HG02610 (cell line): Measurements from ENCODE around the gene LNPEP.
"Not testable (repeated sequence)": the region's sequence is repeated elsewhere in the genome, so short reads cannot be mapped to it uniquely, and the experiment has no call there.

Source experiments
- ATAC-seq: cut with Tn5 transposase; IDR thresholded peaks from one replicate; pipeline ENCODE4 v1.9.1; 2021; ENCODE audit warnings: mild to moderate bottlenecking, moderate library complexity; ENCODE audit not compliant: unreplicated experiment

Gene LNPEP

DNA sequence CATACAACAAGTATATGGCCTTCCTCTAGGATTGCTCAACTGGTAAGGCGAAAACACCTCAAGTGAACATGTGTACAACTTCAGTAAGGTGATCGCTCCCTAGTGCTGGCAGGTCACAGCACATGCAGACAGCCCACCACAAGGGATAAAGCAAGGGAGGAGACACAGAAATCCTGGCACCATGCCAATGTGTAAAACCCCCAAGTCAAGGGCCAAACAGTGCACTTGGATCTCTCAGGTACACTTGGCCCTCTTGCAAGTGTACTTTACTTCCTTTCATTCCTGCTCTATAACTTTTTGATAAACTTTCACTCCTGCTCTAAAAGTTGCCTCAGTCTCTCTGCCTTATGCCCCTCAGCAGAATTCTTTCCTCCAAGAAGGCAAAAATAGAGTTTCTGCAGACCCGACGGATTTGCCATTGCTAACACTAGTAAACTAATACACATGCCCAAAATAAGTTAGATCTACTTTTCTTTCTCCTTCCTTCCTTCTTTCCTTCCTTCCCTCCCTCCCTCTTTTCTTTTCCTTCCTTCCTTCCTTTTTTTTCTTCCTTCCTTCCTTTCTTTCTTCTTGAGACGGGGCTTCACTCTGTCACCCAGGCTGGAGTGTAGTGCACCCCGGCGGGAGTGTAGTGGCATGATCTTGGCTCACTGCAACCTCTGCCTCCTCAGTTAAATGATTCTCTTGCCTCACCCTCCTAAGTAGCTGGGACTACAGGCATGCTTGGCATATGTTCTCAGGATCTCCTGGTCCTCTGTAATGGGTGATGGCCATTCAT is 6.8 kb upstream of the LNPEP start:
- no peak for ATAC-seq

DNA sequence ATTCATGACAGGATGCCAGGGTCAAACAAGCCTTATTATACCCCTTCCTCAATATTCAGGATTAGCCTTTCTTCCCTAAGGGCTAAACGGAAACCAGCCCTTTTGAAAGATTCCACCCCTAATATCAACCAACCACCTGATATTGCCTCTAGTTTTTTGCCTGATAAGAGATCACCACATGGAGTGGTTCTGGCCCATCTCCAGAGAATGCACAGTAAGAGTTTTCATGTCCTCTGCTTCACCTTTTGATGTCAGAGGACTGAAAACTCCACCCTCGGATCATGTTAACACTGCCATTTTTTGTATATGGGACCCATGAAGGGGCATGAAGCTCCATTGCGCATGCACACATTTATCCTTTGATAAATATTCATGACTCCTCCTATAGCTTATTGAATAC is 5.8 kb upstream of the LNPEP start:
- no peak for ATAC-seq

DNA sequence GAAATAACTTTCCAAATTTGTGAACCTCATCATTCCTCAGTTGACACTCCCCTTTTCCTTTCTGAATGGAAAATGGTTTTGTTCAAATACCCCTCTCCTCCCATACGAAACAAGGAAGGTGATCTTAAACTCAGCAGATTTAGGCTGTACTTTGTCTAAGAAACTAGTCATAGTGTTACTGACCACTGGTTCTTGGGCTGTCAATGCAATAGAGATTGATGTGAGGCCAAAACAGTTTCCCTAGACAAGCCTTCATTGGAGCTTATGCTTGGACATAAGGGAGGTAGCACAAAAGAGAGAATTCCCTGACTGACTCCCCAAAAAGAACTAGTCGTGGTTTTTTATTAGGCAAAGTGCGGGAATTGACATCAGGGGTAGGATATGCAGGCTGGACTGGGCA is 5.3 kb upstream of the LNPEP start:
- ATAC-seq: no peak

DNA sequence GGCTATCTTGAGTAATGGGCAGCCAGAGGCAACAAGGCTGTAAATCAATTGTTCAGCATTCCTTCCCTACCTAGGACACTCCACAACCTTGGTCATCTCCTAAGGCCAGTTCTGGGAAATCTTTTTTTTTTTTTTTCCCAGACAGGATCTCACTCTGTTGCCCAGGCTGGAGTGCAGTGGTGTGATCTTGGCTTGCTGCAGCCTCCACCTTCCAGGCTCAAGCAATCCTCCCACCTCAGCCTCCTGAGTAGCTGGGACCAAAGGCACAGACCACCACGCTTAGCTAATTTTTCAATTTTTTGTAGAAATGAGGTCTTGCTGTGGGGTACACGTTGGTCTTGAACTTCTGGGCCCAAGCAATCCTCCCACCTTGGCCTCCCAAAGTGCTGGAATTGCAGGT is 4.8 kb upstream of the LNPEP start:
- not testable (repeated sequence) for ATAC-seq

DNA sequence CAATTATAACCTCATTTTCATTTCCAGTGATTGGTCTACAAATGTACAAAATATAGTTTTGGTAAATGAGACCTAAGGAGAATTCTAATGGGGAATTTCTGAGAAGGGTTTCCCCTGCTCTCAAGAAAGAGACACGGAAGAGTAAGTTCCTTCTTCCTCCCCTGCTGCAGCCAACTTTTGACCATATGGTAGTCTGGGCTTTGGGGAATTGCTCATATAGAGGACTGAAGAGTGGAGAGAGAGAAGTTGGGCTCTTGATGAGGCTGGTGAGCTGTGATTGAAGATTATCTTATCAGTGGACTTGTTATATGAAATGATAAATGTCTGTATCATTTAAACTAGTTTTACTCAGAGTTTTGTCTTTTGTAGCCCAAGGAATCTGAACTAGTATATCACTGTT is 4.3 kb upstream of the LNPEP start:
- ATAC-seq: peak; percentile 21

DNA sequence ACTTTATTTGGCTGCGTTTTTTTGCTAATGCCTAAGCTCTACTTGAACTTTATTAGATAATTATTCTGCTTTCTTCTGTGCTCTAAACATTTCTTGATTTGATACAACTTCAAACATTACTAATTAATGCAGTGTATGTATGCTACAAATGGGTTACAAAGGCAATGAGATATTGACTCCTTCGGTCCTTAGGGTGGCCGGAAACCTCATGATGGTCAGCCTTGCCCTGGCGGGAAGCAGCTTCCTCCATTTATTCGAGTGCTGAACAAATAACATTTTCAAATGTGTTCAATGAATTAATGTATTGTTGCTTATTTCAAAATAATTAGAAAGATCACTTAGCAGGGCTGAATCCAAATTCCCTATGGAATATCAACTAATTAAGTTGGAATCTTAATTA is 3.9 kb upstream of the LNPEP start:
- ATAC-seq: no peak

DNA sequence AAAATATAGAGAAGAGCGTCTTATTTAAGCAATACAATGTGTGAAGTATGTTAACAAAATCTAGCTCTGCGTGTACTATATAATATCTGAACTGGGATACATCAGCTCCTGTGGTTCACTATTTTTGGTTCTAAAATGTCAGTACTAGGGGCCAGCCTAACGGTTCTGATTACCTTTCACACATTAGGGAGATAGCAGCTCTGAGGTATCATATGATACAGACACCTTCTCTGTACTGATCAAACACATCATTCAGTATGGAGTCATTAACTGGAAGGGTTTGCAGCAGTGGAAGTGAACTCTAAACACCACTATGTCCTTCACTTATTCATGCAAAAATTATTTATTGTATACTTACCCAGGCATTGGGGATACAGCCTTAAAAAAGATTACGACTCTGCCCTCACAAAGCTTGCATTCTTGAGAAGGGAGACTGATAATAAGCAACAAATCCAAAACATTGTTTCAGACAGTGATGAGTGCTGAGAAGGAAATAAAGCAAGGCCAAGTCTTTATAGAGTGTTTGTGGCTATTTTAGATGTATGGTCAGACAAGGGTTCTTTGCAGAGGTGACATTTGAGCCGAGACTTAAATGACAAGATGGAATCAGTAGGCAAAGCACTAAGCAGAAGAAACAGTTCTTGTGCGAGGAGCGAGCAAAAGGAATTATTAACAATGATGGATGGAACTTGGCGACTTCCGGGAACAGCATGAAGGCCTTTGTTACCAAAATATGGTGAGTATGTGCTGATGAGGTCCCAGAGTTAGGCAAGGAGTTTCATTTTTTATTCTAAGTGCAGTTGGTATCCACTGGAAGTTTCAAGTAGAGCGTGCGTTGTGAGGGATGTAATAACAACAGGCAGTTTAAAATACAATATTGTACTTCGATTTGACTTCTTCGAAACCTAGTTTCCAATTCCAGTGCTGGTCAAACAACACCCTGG is 1.8 kb upstream of the LNPEP start:
- no peak for ATAC-seq

DNA sequence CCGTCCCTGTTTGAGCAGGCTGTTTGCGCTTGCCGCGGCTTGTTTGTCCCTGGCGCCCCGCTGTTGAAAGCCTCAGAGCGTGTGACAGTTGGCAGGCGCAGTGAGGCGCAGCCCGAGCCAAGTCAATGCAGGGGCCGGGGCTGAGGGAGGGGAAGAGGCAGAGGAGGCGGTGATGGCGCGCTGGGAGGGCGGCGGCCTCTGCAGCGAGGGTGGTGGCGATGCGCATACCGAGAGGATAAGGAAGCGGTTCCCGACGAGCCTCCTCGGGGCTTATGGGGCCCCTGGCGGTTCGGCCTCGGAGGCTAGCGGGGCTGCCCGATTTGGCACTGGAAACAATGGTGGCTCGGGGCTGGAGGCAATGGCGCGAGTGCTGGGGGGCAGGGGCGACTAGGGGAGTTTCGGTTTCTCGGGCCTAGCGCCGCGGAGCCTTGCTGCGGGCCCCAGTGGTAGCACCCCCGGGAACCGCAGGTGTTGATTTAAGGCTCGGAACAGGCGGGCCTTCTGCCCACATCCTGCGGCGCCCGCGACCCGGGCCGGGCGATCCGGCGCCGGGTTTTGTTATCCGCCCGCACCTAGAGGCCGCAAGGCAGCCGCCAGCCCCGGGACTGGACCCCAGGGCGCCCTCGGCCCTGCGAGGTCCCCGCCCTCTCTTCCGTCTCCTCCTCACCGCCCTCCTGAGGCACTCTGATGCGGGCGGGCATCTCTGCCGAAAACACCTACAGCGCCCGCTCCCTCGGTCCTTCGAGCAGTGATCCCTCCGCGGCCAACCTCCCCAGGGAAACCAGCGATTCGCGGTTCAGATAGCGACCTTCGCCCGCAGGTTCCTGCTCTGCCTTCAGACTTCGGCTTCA is 947 bp upstream of the LNPEP start:
- ATAC-seq: peak; percentile 55

DNA sequence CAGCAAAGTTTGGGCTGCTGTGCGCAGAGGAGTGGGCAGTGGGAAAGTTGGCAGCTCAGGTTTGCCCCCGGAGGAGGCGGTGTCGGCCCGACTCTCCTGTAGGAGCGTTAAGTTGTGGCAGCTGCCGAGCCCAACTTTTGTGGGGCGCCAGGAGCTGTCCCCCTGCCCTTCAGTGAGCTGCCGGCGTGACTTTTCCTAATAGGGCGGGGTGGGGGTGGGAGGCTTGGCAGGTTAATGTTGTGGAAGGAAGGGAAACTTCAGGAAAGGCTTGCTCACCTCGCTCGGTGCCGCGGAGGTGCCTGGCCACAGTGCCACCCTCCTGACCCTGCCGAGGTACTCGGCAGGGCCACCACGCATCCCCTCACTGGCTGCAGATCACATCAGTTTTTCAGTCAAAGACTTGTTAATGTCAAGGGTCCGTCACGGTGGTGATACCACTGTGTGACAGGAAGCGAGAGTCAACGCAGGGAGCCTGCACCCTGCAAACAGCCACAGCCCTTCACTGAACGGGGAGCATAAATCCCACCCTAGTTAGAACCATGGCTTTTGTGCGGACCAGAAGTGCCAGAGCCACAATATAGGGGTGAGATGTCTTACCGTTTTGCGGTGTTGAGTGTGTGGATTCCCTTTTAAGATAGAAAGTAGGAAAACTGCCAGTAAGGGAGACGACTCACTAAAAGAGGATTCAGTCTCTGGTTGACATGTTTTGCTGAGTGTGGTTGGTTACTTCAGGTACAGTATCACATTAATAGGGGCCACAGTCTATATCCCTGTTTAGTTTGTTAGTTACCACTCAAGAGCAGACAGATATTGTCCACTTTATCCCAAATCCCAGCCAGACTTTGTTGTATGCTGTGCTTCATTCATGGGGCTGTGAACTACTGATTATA is 796 bp downstream of the LNPEP start:
- ATAC-seq: peak; percentile 28

DNA sequence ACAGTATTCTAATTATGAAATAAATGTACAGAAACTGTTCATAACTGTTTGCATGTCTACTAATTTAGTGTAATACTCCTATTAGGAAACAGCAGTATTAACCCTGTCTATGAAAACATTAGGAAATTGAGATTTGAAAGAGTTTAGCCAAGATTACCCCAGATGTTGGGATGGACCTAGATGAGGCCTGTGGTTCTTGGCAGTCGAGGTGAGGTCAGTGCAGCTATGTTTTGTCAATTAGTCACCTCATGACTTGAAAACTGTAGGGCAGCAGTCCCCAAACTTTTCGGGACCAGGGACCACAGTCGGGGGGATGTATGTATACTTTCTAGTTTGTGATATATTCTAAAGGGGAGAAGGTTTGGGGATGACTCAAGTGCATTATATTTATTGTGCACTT is 4.7 kb downstream of the LNPEP start:
- no peak for ATAC-seq

DNA sequence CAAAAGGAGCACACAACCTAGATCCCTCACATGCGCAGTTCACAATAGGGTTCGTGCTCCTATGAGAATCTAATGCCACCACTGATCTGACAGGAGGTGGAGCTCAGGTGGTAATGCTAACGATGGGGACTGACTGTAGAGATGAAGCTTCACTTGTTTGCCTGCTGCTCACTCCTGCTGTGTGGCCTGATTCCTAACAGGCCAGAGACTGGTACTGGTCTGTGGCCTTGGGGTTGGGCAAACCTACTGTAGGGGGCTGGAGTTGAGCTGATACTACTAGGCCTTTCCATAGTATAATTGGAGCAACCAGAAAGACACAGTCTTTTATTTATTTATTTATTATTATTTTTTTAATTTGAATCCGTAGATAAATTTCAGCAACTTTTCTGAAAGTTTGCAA is 5.3 kb downstream of the LNPEP start:
- ATAC-seq: no peak

DNA sequence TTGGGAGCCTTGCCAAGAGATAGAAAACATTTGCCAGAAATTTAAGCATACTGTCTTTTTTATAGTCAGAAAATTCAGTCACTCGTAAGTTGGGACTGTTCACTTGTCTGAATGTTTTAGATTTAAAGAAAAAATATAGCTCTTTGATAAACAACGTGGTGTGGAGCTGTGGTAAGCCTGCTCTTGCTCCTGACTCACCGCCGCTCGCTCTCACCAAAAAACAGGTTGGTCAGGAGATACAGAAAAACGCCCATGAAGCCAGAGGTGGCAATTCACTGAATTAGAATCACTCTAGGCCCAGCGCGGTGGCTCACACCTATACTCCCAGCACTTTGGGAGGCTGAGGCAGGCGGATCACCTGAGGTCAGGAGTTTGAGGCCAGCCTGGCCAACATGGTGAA is 6.2 kb downstream of the LNPEP start:
- no peak for ATAC-seq

DNA sequence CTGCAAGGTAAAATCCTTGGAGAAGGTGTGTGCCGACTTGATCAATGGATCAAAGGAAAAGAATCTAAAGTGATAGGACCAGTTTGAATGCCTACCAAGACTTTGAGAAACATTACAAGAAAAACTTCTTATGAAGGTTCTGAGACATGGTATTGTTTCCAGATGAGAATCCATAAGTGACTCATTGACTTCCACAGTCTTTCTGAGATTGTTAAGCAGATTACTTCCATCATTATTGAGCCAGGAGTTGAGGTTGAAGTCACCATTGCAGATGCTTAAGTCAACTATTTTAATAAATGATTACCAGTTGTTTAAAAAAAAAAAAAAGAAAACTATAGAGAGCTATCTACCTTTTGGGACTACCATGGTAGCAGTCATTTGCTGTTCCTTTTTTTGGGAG is 7.0 kb downstream of the LNPEP start:
- ATAC-seq: no peak

DNA sequence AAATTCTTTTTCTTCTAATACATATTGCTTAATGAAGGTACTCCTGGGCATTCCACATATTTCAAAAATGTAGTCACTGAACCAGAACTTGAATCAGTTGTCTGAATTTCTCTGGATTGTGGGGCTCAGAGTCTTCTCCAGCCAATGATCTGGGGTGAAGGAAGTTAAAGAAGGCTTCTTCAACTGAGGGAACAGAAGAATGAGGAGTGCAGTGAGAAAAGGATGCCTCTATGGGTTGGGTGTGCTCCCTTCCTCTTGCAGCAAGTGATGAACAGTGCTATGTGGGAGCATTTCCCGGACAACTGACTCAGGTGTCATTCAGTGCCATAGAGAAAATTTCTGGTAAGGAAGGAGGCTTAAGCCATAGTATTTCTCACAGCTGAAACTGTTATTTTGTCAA is 7.9 kb downstream of the LNPEP start:
- ATAC-seq: no peak

DNA sequence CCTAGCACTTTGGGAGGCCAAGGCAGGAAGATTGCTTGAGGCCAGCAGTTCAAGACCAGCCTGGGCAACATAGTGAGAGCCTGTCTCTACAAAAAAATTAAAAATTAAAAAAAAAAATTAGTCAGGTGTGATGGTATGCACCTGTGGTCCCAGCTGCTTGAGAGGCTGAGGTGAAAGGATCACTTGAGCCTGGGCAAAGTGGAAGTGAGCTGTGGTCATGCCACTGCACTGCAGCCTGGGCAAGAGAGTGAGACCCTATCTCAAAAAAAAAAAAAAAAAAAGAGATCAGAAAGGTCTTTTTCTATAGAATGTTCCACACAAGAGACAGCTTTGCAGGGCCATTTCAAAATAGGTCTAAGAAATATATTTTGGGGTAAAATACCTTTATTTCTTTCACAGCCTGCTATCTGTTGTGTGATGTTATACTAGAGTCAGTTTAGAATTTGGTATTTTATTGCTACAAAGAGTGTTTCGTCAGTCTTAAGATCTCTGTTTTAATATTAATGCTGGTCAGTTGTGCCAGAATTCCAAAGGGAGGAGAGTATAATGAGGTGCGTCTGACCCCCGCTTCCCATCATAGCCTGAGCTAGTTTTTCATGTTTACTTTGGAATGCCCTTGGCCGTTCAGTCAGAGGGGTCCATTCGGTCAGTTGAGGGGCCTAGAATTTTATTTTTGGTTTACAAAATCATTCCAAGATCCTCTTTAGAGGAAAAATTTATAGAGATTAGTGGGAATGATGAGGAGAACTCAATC is 9.4 kb downstream of the LNPEP start:
- no peak for ATAC-seq

DNA sequence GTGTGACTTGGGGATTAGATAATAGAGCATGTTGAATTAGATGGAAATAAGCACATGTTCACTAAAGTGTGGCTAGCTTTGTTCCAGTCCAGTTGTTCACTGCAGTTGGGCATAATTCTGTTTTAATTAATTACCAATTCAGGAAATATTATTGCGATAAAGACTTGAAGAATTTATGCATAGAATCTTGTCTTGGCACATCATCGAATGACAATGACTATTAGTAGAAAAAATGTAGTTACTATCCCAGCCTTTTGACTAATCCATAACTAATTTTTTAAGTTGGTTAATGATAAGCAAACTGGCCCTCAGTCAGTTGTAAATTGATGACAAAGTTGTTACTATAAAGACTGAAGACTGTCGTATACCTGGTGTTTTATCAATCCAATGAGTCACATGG is 10.5 kb downstream of the LNPEP start:
- no peak for ATAC-seq

DNA sequence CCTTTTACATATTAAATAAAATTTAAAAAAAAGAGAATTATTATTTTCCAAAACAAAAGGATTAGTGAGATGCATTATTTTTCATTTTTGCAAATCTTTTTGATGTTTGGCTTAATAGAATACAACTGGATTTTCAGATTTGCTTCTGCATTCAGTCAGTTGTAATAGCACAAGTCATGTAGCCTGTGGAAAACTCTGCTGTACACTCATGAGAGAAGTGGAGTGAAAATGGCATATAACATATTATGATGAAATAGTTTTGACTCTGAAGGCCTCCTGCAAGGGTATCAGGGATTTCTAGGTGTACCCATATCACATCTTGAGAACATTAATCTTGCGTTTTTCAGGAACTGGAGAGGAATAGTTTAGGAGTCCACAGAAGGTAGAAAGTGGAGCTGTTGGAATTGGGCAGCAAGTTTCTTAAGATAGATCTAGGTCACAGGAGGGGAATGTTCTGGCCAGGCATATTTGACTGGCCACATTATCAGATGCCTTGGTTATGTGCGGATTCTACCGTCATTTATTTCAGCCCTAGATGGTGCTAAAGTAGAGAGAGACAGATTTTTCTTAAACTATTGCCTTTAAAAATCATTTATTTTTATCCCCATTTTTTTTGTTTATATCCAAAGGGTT is 16.4 kb downstream of the LNPEP start:
- ATAC-seq: no peak

DNA sequence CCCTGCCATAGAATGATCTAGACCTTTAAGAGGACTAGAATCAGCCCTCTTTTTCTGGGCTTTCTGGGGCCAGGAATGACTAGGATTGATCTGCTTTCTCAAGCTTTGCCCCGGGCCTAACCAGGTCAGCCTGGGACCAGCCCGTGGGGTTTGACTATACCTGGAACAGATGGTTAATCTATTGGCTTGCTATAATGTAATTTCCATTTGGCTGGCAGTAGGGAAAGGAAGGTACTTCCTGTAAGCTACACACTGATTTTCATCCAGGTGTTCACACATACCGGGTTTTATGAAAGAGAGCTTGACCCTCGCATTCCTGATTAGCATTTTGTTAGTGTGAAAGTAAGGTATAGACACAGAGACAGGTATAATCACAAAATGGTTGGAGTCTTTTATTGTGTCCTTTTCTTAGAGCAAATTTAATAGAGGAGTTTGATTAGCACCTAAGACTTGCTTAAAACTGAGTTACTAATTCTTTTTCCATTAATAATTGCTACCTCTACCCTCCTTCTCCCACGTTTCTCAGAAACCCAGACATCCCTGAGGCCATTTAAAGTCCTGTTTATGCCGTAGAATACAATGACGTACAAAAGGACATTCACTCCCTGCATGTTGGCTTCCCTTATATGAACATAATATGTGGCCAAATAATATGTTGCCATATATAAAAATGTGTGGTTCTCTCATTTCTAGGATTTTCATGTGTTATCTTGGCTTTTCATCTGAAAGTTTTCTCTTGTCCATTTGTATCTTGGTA is 17.3 kb downstream of the LNPEP start:
- ATAC-seq: no peak
